ENCODE results near the gene LTB4R2. TPM values are rescaled to one million over a fixed set of nuclear protein-coding genes. Genes with fewer than 3 reads are reported as not detected.

LTB4R2 gene
- total and polyA plus RNA-seq, 2 donors (not counting 3 experiments of a cell fraction or from before 2014, with no cell fraction given) = 5.5 to 13.1 TPM

GRCh38 chr14:24332268-24332993 is 22.5 kb downstream of the LTB4R2 start:
- H3K9ac ChIP-seq (replicated peaks; ENCODE audit: extremely low read depth, insufficient read depth, low read length) = no peak overlapping the region
- no TSS peak for BruUV-seq (replicated peaks)
- dilution Hi-C loops (cut with MboI; ENCODE audit: extremely low pct_ligation_motif_present, low sequenced_read_pairs) = no loop called here
- H3K27me3 ChIP-seq (ENCODE audit: control insufficient read depth in 2 of 2, insufficient read depth in 2 of 2, low read length in 2 of 2) = no peaks in the 10 kb centered on the region
- no peaks in the 10 kb centered on the region for H3K79me2 ChIP-seq (ENCODE audit: control insufficient read depth, insufficient read depth, low read length)
- peak overlapping the region; percentile 30 for H3K4me2 ChIP-seq (ENCODE audit: insufficient read depth, low read length)
- peaks cover 0 to 8% of the 10 kb centered on the region in 2 experiments for H3K36me3 ChIP-seq (ENCODE audit: control insufficient read depth in 2 of 2, extremely low read depth in 1 of 2, insufficient read depth in 2 of 2, low read length in 2 of 2)
- no peak overlapping the region for H3K27ac ChIP-seq (ENCODE audit: insufficient read depth, low read depth, low read length)
- no peak overlapping the region for H3K4me3 ChIP-seq (replicated peaks in 1 of 3; ENCODE audit: insufficient read depth in 1 of 3, low read depth in 1 of 3, low read length in 3 of 3)
- H3K4me1 ChIP-seq (ENCODE audit: control insufficient read depth, extremely low read depth, insufficient read depth, low read length) = peaks cover 29% of the 10 kb centered on the region
- H3K9me1 ChIP-seq (replicated peaks; ENCODE audit: control insufficient read depth, extremely low read depth, insufficient read depth, low read length) = no peaks in the 10 kb centered on the region
- no peaks in the 10 kb centered on the region for H3K9me3 ChIP-seq (replicated peaks; ENCODE audit: control insufficient read depth, insufficient read depth, low read length)
- POLR2A ChIA-PET = interaction anchor here (0.7 to 3.1 kb wide), 3 partner anchors 99 to 104 kb away, joined by 3 to 32 read pairs (median 7); partner anchors contain the start of genes CBLN3 and KHNYN
- H4K20me1 ChIP-seq (replicated peaks; ENCODE audit: control insufficient read depth, extremely low read depth, insufficient read depth, low read length) = no peaks in the 10 kb centered on the region
- CTCF ChIA-PET = interaction anchor here (0.7 to 20.1 kb wide), 30 partner anchors 9 to 1237 kb away, joined by 3 to 811 read pairs (median 8); partner anchors contain the start of genes CBLN3, CIDEB, DCAF11 and KHNYN
- DNase-seq (ENCODE audit: low read depth, low spot score) (peak; percentile 45), FAIRE-seq (peak; percentile 84)
- H2AFZ ChIP-seq (ENCODE audit: low read depth, low read length) = no peak overlapping the region
- intact Hi-C loops (cut with micrococcal nuclease) = no loop called here
- no peak for TF ChIP-seq POLR2AphosphoS5 (IDR thresholded peaks at IDR 0.05; ENCODE audit: insufficient read depth, low read depth, low read length)
- TF ChIP-seq CTCF (IDR thresholded peaks at IDR 0.05; ENCODE audit: extremely low read depth in 1 of 2, insufficient read depth in 1 of 2, low read depth in 1 of 2, low read length in 2 of 2) = peak; percentile 55 to 72

All from endothelial cell of umbilical vein (primary cell).